Uterus (tissue), 4 donors: ENCODE results near the gene ZFYVE1. TPM values are rescaled to one million over a fixed set of nuclear protein-coding genes. Genes with fewer than 3 reads are reported as not detected.
"Not testable (repeated sequence)": the region's sequence is repeated elsewhere in the genome, so short reads cannot be mapped to it uniquely, and the experiment has no call there.

Experiments used
- DNase-seq, 2 donors: peaks; one replicate each; pipeline ENCODE4 v3.0.0-alpha.2; 2019 to 2020
- H3K27ac ChIP-seq, 2 donors: fragments of 200-600 bp; sonication (generic); 1 replicate in 1 of 2; 2 replicates in 1 of 2; pipeline ENCODE4 v1.5.1; 2016 to 2018
- H3K27me3 ChIP-seq, 2 donors: fragments of 200-600 bp; sonication (generic); one replicate each; pipeline ENCODE4 v1.5.1; 2018 to 2019; ENCODE audit warnings: control low read depth in 1 of 2
- H3K36me3 ChIP-seq, 2 donors: fragments of 200-600 bp; sonication (generic); one replicate each; pipeline ENCODE4 v1.5.1; 2019; ENCODE audit warnings: control low read depth in 1 of 2
- H3K4me1 ChIP-seq, 2 donors: fragments of 200-600 bp; sonication (generic); one replicate each; pipeline ENCODE4 v1.5.1; 2018 to 2019; ENCODE audit warnings: control low read depth in 1 of 2
- H3K4me3 ChIP-seq, 2 donors: fragments of 200-600 bp; sonication (generic); 1 replicate in 1 of 2; 2 replicates in 1 of 2; pipeline ENCODE4 v1.5.1; 2018 to 2019; ENCODE audit warnings: mild to moderate bottlenecking in 1 of 2
- H3K9me3 ChIP-seq, 2 donors: fragments of 200-600 bp; sonication (generic); one replicate each; pipeline ENCODE4 v1.5.1; 2019; ENCODE audit warnings: control low read depth in 1 of 2
- CTCF ChIP-seq, 4 experiments: fragments of 200-600 bp in 2 of 4; fragments of 450-650 bp in 2 of 4; sonication (generic) in 2 of 4; IDR thresholded peaks; one replicate each; pipeline ENCODE4 v1.5.1; 2016 to 2019; ENCODE audit warnings: antibody characterized with exemption in 4 of 4, mild to moderate bottlenecking in 2 of 4, moderate library complexity in 1 of 4
- POLR2A ChIP-seq, 2 donors: fragments of 450-650 bp; IDR thresholded peaks; one replicate each; pipeline ENCODE4 v1.6.1; 2016; ENCODE audit warnings: antibody characterized with exemption in 2 of 2, mild to moderate bottlenecking in 1 of 2, moderate library complexity in 1 of 2
- intact Hi-C: fragments of 100-400 bp; cut with DNase I; formaldehyde crosslinking; loops from one replicate; pipeline ENCODE4 v1.15.1; 2023; ENCODE audit warnings: low total_unique reads
- total RNA-seq, 4 donors: library from RNA; depleted of rRNA in 3 of 4; stranded (reverse); fragments of >200 nt in 3 of 4; gene quantifications; one replicate each; pipeline versions ENCODE4 v1.1.0 to v1.2.4, GENCODE V29; 2014 to 2023
- donor health status: DM: yes; HTN: yes; CAD: no.

ZFYVE1 gene
- total RNA-seq, 4 donors from 2014 or later: 3.2 to 14.7 (median 9.8) TPM

GRCh38 chr14:72958548-72958947, 68.4 kb downstream of the ZFYVE1 start:
- Histone ChIP-seq H3K27me3 (no peaks in the 10 kb centered on the region), H3K4me3 (no peak overlapping the region), H3K9me3 (no peaks in the 10 kb centered on the region), H3K36me3 (no peaks in the 10 kb centered on the region), H3K4me1 (no peaks in the 10 kb centered on the region), H3K27ac (no peak overlapping the region)
- no peak for TF ChIP-seq CTCF (IDR thresholded peaks at IDR 0.05)
- no peak for TF ChIP-seq POLR2A (IDR thresholded peaks at IDR 0.05)
- intact Hi-C loops: no loop called here
- DNase-seq: no peak

GRCh38 chr14:72957213-72957612, 69.7 kb downstream of the ZFYVE1 start:
- H3K9me3 ChIP-seq: no peaks in the 10 kb centered on the region
- DNase-seq: no peak
- intact Hi-C loops: no loop called here
- no peak overlapping the region for H3K4me3 ChIP-seq
- H3K36me3 ChIP-seq: no peaks in the 10 kb centered on the region
- no peaks in the 10 kb centered on the region for H3K4me1 ChIP-seq
- no peaks in the 10 kb centered on the region for H3K27me3 ChIP-seq
- no peak overlapping the region for H3K27ac ChIP-seq
- TF ChIP-seq POLR2A (IDR thresholded peaks at IDR 0.05) (no peak), CTCF (IDR thresholded peaks at IDR 0.05) (no peak)

- intact Hi-C loops: not testable (repeated sequence)
These were observed 70.2 kb downstream of the ZFYVE1 start for GRCh38 chr14:72956741-72957140.

DNA sequence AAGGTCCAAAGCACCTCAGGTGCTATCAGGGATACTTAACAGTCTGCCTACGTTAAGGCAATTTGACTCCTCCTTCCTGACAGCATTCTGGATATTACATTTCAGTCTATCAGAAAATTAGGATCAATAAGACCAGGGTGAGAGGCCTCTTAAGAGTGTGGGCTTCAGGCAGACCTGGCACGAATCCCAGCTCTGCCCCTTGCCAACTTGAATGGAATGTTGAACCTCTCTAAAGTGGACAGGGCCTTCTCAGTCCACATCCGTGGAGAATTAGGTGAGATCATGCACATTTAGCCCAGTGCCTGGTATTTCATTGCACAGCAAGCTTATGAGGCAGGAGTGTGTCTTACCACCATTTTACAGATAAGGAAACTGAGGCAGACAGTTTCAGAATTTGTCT, 74.7 kb downstream of the ZFYVE1 start:
- Histone ChIP-seq H3K36me3 (no peaks in the 10 kb centered on the region), H3K4me3 (no peak overlapping the region), H3K4me1 (no peaks in the 10 kb centered on the region), H3K27me3 (no peaks in the 10 kb centered on the region), H3K27ac (no peak overlapping the region), H3K9me3 (no peaks in the 10 kb centered on the region)
- no peak for DNase-seq
- intact Hi-C loops: no loop called here
- TF ChIP-seq CTCF (IDR thresholded peaks at IDR 0.05): no peak
- TF ChIP-seq POLR2A (IDR thresholded peaks at IDR 0.05): no peak

More at GRCh38 chr14:72956741-72957140, 70.2 kb downstream of the ZFYVE1 start:
- not testable (repeated sequence) for H3K27me3 ChIP-seq, DNase-seq, H3K36me3 ChIP-seq, H3K27ac ChIP-seq, H3K9me3 ChIP-seq, H3K4me1 ChIP-seq, H3K4me3 ChIP-seq

DNA sequence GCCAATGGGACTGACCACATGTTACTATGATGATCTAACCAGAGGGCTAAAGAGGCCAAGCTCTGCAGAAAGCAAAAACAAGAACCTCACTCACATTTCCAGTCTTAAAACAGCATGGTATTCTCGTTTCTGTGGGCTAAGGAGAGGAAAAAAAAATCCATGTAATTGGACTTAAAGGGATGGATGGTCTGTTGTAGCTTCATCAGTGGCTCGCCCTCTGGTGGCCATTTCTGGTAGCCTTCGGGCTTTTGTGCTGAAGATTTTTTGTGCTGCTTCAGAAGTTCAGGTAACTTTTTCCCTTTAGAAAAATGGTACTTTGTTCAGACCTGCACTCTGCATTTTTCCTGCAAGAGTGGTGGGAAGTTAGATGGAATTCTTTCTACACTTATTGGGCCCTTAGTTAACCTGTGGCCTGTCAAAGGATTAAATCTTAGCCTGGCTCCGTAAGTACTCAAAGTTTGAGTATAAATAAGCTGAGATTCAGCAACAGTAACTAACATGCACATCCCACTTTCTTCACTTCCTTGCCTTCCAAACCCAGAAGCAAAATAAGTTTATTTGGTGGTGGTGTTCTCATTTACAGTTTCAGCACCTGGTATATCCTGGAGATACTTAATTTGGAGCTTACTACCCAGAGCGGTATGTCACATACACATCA, 78.3 kb downstream of the ZFYVE1 start:
- Histone ChIP-seq H3K4me3 (no peak overlapping the region), H3K27me3 (no peaks in the 10 kb centered on the region), H3K4me1 (no peaks in the 10 kb centered on the region), H3K36me3 (no peaks in the 10 kb centered on the region), H3K27ac (no peak overlapping the region), H3K9me3 (no peaks in the 10 kb centered on the region)
- intact Hi-C loops: no loop called here
- peak; percentile 28 to 42 for DNase-seq
- TF ChIP-seq POLR2A (IDR thresholded peaks at IDR 0.05) (no peak), CTCF (IDR thresholded peaks at IDR 0.05) (peak; percentile 57 to 84 (median 70))
